A673 (cell line): ENCODE data around the gene COL4A2. TPM values are rescaled to one million over a fixed set of nuclear protein-coding genes. Genes with fewer than 3 reads are reported as not detected.

Experiments
- BruUV-seq: library from RNA; stranded (reverse); fragments of 400-500 nt; replicated peaks from 2 replicates; lab custom pipeline; 2021; lab: Mats Ljungman, UMichigan
- CTCF ChIA-PET: fragments of 300-600 bp; sonication (Branson Sonifier 250); formaldehyde crosslinking; loops from one replicate; lab custom pipeline; 2022; ENCODE audit warnings: antibody characterized with exemption; lab: Charles Lee
- POLR2A ChIA-PET: fragments of 300-600 bp; sonication (Branson Sonifier 250); formaldehyde crosslinking; loops from one replicate; lab custom pipeline; 2022; ENCODE audit warnings: antibody characterized with exemption; ENCODE audit not compliant: low non-redundant PET; lab: Charles Lee
- DNase-seq: peaks from one replicate; pipeline ENCODE4 v3.0.0-alpha.2; 2015; ENCODE audit warnings: low spot score
- H3K27ac ChIP-seq: fragments of 200-600 bp; sonication (generic); 2 replicates; pipeline ENCODE4 v1.5.1; 2016; ENCODE audit warnings: mixed run types, low read depth, mild to moderate bottlenecking, mixed read lengths, antibody characterized with exemption, low read length; ENCODE audit not compliant: poor library complexity, severe bottlenecking
- H3K27me3 ChIP-seq: fragments of 200-600 bp; sonication (generic); replicated peaks from 2 replicates; pipeline ENCODE4 v1.6.1; 2017; ENCODE audit warnings: mixed run types, low read depth, mild to moderate bottlenecking, mixed read lengths, antibody characterized with exemption, low read length; ENCODE audit not compliant: insufficient read depth, poor library complexity
- H3K36me3 ChIP-seq: fragments of 200-600 bp; sonication (generic); 2 replicates; pipeline ENCODE4 v1.6.1; 2016; ENCODE audit warnings: mixed run types, mild to moderate bottlenecking, mixed read lengths, antibody characterized with exemption, low read length; ENCODE audit not compliant: insufficient read depth, poor library complexity, severe bottlenecking
- H3K4me1 ChIP-seq: fragments of 200-600 bp; sonication (generic); 2 replicates; pipeline ENCODE4 v1.6.1; 2017; ENCODE audit warnings: mixed run types, mild to moderate bottlenecking, mixed read lengths, antibody characterized with exemption, low read length; ENCODE audit not compliant: insufficient read depth, poor library complexity, severe bottlenecking
- H3K4me3 ChIP-seq: fragments of 200-600 bp; sonication (generic); 2 replicates; pipeline ENCODE4 v1.5.1; 2016; ENCODE audit warnings: low read depth, mixed run types, mild to moderate bottlenecking, mixed read lengths, low read length; ENCODE audit not compliant: poor library complexity, severe bottlenecking
- H3K9me3 ChIP-seq: fragments of 200-600 bp; sonication (generic); 2 replicates; pipeline ENCODE4 v1.6.1; 2016; ENCODE audit warnings: mixed run types, low read depth, mild to moderate bottlenecking, mixed read lengths, antibody characterized with exemption, low read length; ENCODE audit not compliant: poor library complexity, severe bottlenecking
- EZH2 ChIP-seq: fragments of 200-600 bp; sonication (generic); IDR thresholded peaks from 2 replicates; pipeline ENCODE4 v1.6.1; 2017; ENCODE audit warnings: borderline replicate concordance, low read depth, mild to moderate bottlenecking, mixed read lengths, antibody characterized with exemption, low read length; ENCODE audit not compliant: poor library complexity, severe bottlenecking
- intact Hi-C: fragments of 100-400 bp; cut with micrococcal nuclease; formaldehyde crosslinking; loops from one replicate; pipeline ENCODE4 v1.10.0; 2022; ENCODE audit not compliant: unreplicated experiment
- total RNA-seq: library from RNA; stranded (reverse); gene quantifications from 2 replicates; pipeline ENCODE4 v1.2.3, GENCODE V29; 2021
- TF ChIP-seq, protein P1 (sequence below): fragments of 300-800, 200-600 bp; sonication (generic); conservative IDR thresholded peaks from 2 replicates; pipeline ENCODE4 v1.5.1; 2017; ENCODE audit warnings: low read depth, mild to moderate bottlenecking, antibody characterized with exemption, low read length, moderate library complexity, mixed read lengths

COL4A2 gene
- total RNA-seq, 1 experiment from 2014 or later, result 184 TPM

DNA sequence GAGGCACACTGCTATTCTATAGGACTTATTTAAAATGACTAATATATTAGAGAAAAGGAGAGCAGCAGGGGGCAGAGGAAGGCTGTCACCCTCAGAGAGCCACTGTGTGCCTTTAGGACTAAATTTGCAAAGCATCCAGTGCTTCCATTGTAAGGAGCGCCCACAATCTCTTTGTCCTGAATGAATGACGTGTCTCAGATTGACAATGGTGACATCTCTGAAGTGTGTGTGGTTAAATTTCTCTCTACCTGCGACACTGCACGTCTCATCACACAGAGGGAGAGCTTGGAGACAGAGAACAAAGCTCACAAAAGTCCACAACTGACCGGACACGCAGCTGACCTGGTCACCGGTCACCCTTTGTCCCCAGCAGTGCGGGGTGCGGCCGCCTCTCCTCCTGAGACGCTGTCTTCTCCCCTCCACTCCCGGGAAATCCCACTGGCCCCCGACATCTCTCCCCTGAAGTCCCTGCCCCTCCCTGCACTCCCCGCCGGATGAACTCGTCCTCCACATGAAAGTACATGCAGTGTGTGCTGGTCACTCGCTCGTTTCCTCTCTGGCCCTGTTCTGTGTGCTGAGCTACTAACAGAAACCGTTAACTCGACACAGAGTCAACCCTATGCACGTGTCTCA lies 147.3 kb downstream of the COL4A2 start:
- Histone ChIP-seq H3K27ac (no peak overlapping the region), H3K4me3 (no peak overlapping the region), H3K9me3 (no peaks in the 10 kb centered on the region), H3K4me1 (no peaks in the 10 kb centered on the region), H3K27me3 (no peaks in the 10 kb centered on the region), H3K36me3 (peaks cover 7% of the 10 kb centered on the region)
- ChIA-PET POLR2A (no interaction called here), CTCF (interaction anchor here (0.7 kb wide), 1 partner anchor 58 kb away, joined by 3 read pairs; no protein-coding TSS in a partner anchor)
- BruUV-seq, result no TSS peak
- no peak for DNase-seq
- intact Hi-C loops, result loop anchor here (2.0 kb wide), 1 partner anchor 364 kb away; no protein-coding TSS in a partner anchor
- TF ChIP-seq, protein P1, sequence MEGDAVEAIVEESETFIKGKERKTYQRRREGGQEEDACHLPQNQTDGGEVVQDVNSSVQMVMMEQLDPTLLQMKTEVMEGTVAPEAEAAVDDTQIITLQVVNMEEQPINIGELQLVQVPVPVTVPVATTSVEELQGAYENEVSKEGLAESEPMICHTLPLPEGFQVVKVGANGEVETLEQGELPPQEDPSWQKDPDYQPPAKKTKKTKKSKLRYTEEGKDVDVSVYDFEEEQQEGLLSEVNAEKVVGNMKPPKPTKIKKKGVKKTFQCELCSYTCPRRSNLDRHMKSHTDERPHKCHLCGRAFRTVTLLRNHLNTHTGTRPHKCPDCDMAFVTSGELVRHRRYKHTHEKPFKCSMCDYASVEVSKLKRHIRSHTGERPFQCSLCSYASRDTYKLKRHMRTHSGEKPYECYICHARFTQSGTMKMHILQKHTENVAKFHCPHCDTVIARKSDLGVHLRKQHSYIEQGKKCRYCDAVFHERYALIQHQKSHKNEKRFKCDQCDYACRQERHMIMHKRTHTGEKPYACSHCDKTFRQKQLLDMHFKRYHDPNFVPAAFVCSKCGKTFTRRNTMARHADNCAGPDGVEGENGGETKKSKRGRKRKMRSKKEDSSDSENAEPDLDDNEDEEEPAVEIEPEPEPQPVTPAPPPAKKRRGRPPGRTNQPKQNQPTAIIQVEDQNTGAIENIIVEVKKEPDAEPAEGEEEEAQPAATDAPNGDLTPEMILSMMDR, result no peak
- no peak for TF ChIP-seq EZH2

DNA sequence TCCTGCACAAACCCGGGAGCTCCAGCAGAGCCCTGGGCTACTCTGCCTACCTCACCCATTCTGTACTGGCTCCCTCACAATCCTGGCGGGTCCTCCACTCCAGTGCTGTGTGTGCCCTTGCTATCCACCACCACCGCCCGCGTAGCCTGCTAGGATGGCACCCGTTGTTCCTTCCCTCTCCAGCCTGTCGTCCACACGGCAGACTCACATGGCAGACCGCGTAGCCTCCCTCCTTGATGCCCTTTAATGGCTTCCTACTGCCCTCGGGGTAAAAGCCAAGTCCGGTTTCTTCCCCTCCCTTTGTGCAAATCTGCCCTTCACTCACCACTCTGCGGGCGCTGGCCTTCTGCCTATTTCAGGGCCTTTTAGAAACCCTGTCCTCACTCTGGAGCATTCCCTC lies 147.9 kb downstream of the COL4A2 start:
- DNase-seq, result no peak
- Histone ChIP-seq H3K36me3 (peaks cover 7% of the 10 kb centered on the region), H3K4me3 (no peak overlapping the region), H3K9me3 (no peaks in the 10 kb centered on the region), H3K4me1 (no peaks in the 10 kb centered on the region), H3K27me3 (no peaks in the 10 kb centered on the region), H3K27ac (no peak overlapping the region)
- BruUV-seq, result no TSS peak
- TF ChIP-seq, protein P1, result no peak
- no peak for TF ChIP-seq EZH2
- POLR2A ChIA-PET, result no interaction called here
- intact Hi-C loops, result loop anchor here (2.0 kb wide), 1 partner anchor 364 kb away; no protein-coding TSS in a partner anchor
- CTCF ChIA-PET, result interaction anchor here (0.7 to 1.2 kb wide), 2 partner anchors 59 to 180 kb away, joined by 3 read pairs; no protein-coding TSS in a partner anchor

DNA sequence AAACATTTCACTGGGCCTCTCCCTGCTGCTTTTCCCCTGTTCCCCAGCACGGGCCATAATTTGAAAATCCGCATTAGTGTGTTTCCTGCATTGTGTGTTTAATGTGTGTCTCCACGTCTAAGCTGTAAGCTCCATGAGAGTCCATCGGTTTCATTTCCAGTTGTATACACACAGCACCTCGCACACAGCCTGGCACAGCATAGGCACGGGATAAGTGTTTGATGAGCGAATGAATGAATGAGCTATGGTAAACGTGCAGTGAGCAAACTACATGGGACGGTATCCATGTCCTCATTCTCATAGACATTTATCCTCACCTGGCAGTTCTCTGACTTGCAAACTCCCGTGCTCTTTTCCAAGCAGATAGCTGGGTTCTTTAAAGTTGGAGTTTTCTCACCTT lies 148.4 kb downstream of the COL4A2 start:
- Histone ChIP-seq H3K4me1 (no peaks in the 10 kb centered on the region), H3K27me3 (no peaks in the 10 kb centered on the region), H3K9me3 (no peaks in the 10 kb centered on the region), H3K4me3 (no peak overlapping the region), H3K27ac (no peak overlapping the region), H3K36me3 (peaks cover 7% of the 10 kb centered on the region)
- ChIA-PET CTCF (interaction anchor here (0.6 to 1.2 kb wide), 5 partner anchors 31 to 787 kb away, joined by 3 to 11 read pairs (median 3); no protein-coding TSS in a partner anchor), POLR2A (no interaction called here)
- no peak for DNase-seq
- BruUV-seq, result no TSS peak
- TF ChIP-seq, protein P1, result no peak
- no peak for TF ChIP-seq EZH2
- intact Hi-C loops, result loop anchor here (2.0 kb wide), 1 partner anchor 363 kb away; no protein-coding TSS in a partner anchor
